ENCODE results near the gene GIGYF2.

- no peak for TF ChIP-seq CTCF (IDR thresholded peaks at IDR 0.05; ENCODE audit: borderline replicate concordance, extremely low read depth, low read length, poor library complexity, severe bottlenecking)
- TF ChIP-seq EZH2 (IDR thresholded peaks at IDR 0.05; ENCODE audit: borderline replicate concordance, low read depth, low read length, severe bottlenecking), result no peak
These were observed 38.8 kb upstream of the GIGYF2 start for GRCh38 chr2:232658217-232658785.
